GM12878 (cell line): ENCODE data around the gene ATP13A2. TPM values are rescaled to one million over a fixed set of nuclear protein-coding genes. Genes with fewer than 3 reads are reported as not detected.

ENCODE experiments used
- ATAC-seq: fragments of 200-7000 bp; cut with Tn5 transposase; 3 replicates; pipeline ENCODE4 v1.9.1; 2020; ENCODE audit warnings: mild to moderate bottlenecking, moderate library complexity
- BruUV-seq: library from RNA; stranded (reverse); fragments of 400-500 nt; replicated peaks from 2 replicates; lab custom pipeline; 2021; lab: Mats Ljungman, UMichigan
- CTCF ChIA-PET: fragments of 300-600 bp; sonication (Branson Sonifier 250); formaldehyde crosslinking; extraction: SDS; loops from one replicate; lab custom pipeline; 2021; ENCODE audit warnings: inconsistent platforms; lab: Yijun Ruan, JAX
- POLR2A ChIA-PET: fragments of 350-600 bp; formaldehyde crosslinking; extraction: SDS; loops from one replicate; lab custom pipeline; 2021; ENCODE audit warnings: inconsistent platforms; lab: Charles Lee
- RAD21 ChIA-PET: fragments of 300-600 bp; sonication (Branson Sonifier 250); formaldehyde crosslinking; loops from one replicate; lab custom pipeline; 2023; ENCODE audit warnings: antibody characterized with exemption; ENCODE audit not compliant: unreplicated experiment; lab: Charles Lee
- SMC1A ChIA-PET: fragments of 300-600 bp; sonication (Branson Sonifier 250); formaldehyde crosslinking; loops from one replicate; lab custom pipeline; 2023; ENCODE audit not compliant: unreplicated experiment, uncharacterized antibody; lab: Charles Lee
- DNase-seq: peaks from one replicate; pipeline ENCODE4 v3.0.0-alpha.2; 2011; ENCODE audit warnings: low read depth, low spot score
- FAIRE-seq: peaks from 3 replicates; lab custom pipeline; 2011; peaks lifted over from hg19 to GRCh38; lab: Jason Lieb, UNC
- H2AFZ ChIP-seq: 2 replicates; pipeline ENCODE4 v1.6.0; 2011; ENCODE audit warnings: low read depth, low read length, control low read depth; ENCODE audit not compliant: control insufficient read depth
- H3K27ac ChIP-seq: 2 replicates; pipeline ENCODE4 v1.5.1; 2011; ENCODE audit warnings: control low read depth; ENCODE audit not compliant: control insufficient read depth, insufficient read depth
- H3K27me3 ChIP-seq, 2 experiments: replicated peaks in 1 of 2; 2 replicates each; pipeline versions ENCODE4 v1.6.0 to v1.6.1; 2011; ENCODE audit warnings: low read length in 1 of 2; ENCODE audit not compliant: control insufficient read depth in 2 of 2, insufficient read depth in 2 of 2
- H3K36me3 ChIP-seq, 2 experiments: 2 replicates each; pipeline ENCODE4 v1.5.1; 2011; ENCODE audit warnings: low read length in 1 of 2; ENCODE audit not compliant: control insufficient read depth in 2 of 2, insufficient read depth in 2 of 2
- H3K4me1 ChIP-seq: 2 replicates; pipeline ENCODE4 v1.6.1; 2011; ENCODE audit warnings: mild to moderate bottlenecking, low read length, moderate library complexity, mixed read lengths; ENCODE audit not compliant: control insufficient read depth, insufficient read depth
- H3K4me2 ChIP-seq: 2 replicates; pipeline ENCODE4 v1.6.0; 2011; ENCODE audit warnings: control low read depth; ENCODE audit not compliant: control insufficient read depth, insufficient read depth
- H3K4me3 ChIP-seq: fragments of 200-600 bp; sonication (generic); 2 replicates; pipeline ENCODE4 v1.5.1; 2016
- H3K79me2 ChIP-seq: 2 replicates; pipeline ENCODE4 v1.6.0; 2011; ENCODE audit warnings: low read length; ENCODE audit not compliant: control insufficient read depth, insufficient read depth
- H3K9ac ChIP-seq: 2 replicates; pipeline ENCODE4 v1.8.0; 2011; ENCODE audit warnings: low read length, control low read depth, mixed read lengths; ENCODE audit not compliant: control insufficient read depth, insufficient read depth
- H3K9me3 ChIP-seq: replicated peaks from 3 replicates; pipeline ENCODE4 v1.5.1; 2011; ENCODE audit warnings: mild to moderate bottlenecking, low read length; ENCODE audit not compliant: control insufficient read depth, insufficient read depth
- H4K20me1 ChIP-seq: 2 replicates; pipeline ENCODE4 v1.6.0; 2011; ENCODE audit not compliant: control insufficient read depth, insufficient read depth
- HDAC6 ChIP-seq: fragments of 200-600 bp; sonication (generic); IDR thresholded peaks from one replicate; pipeline ENCODE4 v1.8.0; 2017; ENCODE audit warnings: antibody characterized with exemption; ENCODE audit not compliant: unreplicated experiment
- IKZF1 ChIP-seq: fragments of 450-650 bp; conservative IDR thresholded peaks from 2 replicates; pipeline ENCODE4 v1.6.1; 2017; ENCODE audit warnings: antibody characterized with exemption, mild to moderate bottlenecking
- KLF5 ChIP-seq: fragments of 450-650 bp; IDR thresholded peaks from 2 replicates; pipeline ENCODE4 v1.6.1; 2014; ENCODE audit warnings: mild to moderate bottlenecking; ENCODE audit not compliant: partially characterized antibody
- MYC ChIP-seq: IDR thresholded peaks from 2 replicates; pipeline ENCODE4 v1.6.1; 2011; ENCODE audit warnings: mild to moderate bottlenecking, low read length, moderate library complexity, inconsistent platforms; ENCODE audit not compliant: insufficient read depth, insufficient replicate concordance, insufficient read length, severe bottlenecking
- NR2C1 ChIP-seq: fragments of 450-650 bp; IDR thresholded peaks from 2 replicates; pipeline ENCODE4 v1.6.1; 2017; ENCODE audit warnings: antibody characterized with exemption, mild to moderate bottlenecking, moderate library complexity
- POU2F2 ChIP-seq: IDR thresholded peaks from 3 replicates; pipeline ENCODE4 v1.6.1; 2011; ENCODE audit warnings: low read depth, mild to moderate bottlenecking, low read length, borderline replicate concordance
- RELA ChIP-seq: fragments of 450-650 bp; IDR thresholded peaks from 2 replicates; pipeline ENCODE4 v1.8.0; 2014; ENCODE audit warnings: borderline replicate concordance; ENCODE audit not compliant: partially characterized antibody
- SUZ12 ChIP-seq: fragments of 200-600 bp; sonication (generic); IDR thresholded peaks from one replicate; pipeline ENCODE4 v1.6.1; 2018; ENCODE audit warnings: antibody characterized with exemption, mild to moderate bottlenecking; ENCODE audit not compliant: unreplicated experiment
- ZBTB33 ChIP-seq: fragments of 450-650 bp; IDR thresholded peaks from 2 replicates; pipeline ENCODE4 v1.6.1; 2017; ENCODE audit warnings: mild to moderate bottlenecking
- ZSCAN29 ChIP-seq: fragments of 450-650 bp; IDR thresholded peaks from 2 replicates; pipeline ENCODE4 v1.6.1; 2017; ENCODE audit warnings: mild to moderate bottlenecking, moderate library complexity
- in situ Hi-C: fragments of 300-500 bp; cut with MboI; formaldehyde crosslinking; loops from 9 replicates; pipeline ENCODE4 v1.14.3; 2018; ENCODE audit warnings: mixed read lengths
- intact Hi-C: fragments of 100-400 bp; cut with micrococcal nuclease; formaldehyde crosslinking; loops from one replicate; pipeline ENCODE4 v1.14.2; 2022; ENCODE audit not compliant: unreplicated experiment
- polyA plus RNA-seq, 11 experiments: library from polyadenylated mRNA; depleted of rRNA in 4 of 11; unstranded in 6 of 11; stranded (reverse) in 5 of 11; fragments of >200 nt; fragmentation: Nextera tagmentation in 4 of 11; fragmentation: Illumina TruSeq in 1 of 11; extraction: Ambion mirVana in 4 of 11; extraction: Trizol in 1 of 11; gene quantifications; 1 replicate in 1 of 11; 2 replicates in 10 of 11; pipeline versions ENCODE4 v1.2.1 to v1.2.3, GENCODE V29; 2011 to 2016; ENCODE audit warnings: inconsistent platforms in 2 of 11, missing spikeins in 2 of 11, low read depth in 1 of 11
- total RNA-seq, 4 experiments: library from RNA; depleted of rRNA in 3 of 4; stranded (reverse); fragments of >200 nt in 3 of 4; fragmentation: Illumina TruSeq in 1 of 4; extraction: Trizol in 1 of 4; gene quantifications; 2 replicates each; pipeline versions ENCODE4 v1.2.1 to v1.2.3, GENCODE V29; 2013 to 2021
- TF ChIP-seq, protein P1 (sequence below): fragments of 150-350 bp; IDR thresholded peaks from 2 replicates; pipeline ENCODE4 v1.6.1; 2016; ENCODE audit warnings: low read depth, low read length
- TF ChIP-seq, protein P2 (sequence below): fragments of 450-650 bp; IDR thresholded peaks from 2 replicates; pipeline ENCODE4 v1.6.1; 2017; ENCODE audit warnings: borderline replicate concordance

Gene ATP13A2
- total and polyA plus RNA-seq, 10 of the 15 experiments (the other 5 are each of a cell fraction or from before 2014, with no cell fraction given), result 0.24 to 30.5 (median 8.0) TPM

GRCh38 chr1:17052641-17053040 is 40.9 kb upstream of the ATP13A2 start:
- H3K4me1 ChIP-seq, result no peaks in the 10 kb centered on the region; the same call in 1 of the 2 replicates
- ChIA-PET SMC1A (no interaction called here), POLR2A (no interaction called here), RAD21 (no interaction called here), CTCF (interaction anchor here (1.2 kb wide), 1 partner anchor 92 kb away, joined by 3 read pairs; no protein-coding TSS in a partner anchor)
- no peak overlapping the region for H2AFZ ChIP-seq
- H3K27ac ChIP-seq, result peak overlapping the region; percentile 80
- ATAC-seq, result no peak
- peak overlapping the region; percentile 96 for H3K4me3 ChIP-seq
- no peak for FAIRE-seq
- no peaks in the 10 kb centered on the region for H3K9me3 ChIP-seq
- no peak for DNase-seq
- in situ Hi-C loops (no loop called here), intact Hi-C loops (loop anchor here (10.0 kb wide), 1 partner anchor 222 kb away; no protein-coding TSS in a partner anchor)
- BruUV-seq, result no TSS peak
- H3K79me2 ChIP-seq, result peaks cover 31% of the 10 kb centered on the region
- H3K4me2 ChIP-seq, result peak overlapping the region; percentile 72
- no peaks in the 10 kb centered on the region for H3K27me3 ChIP-seq
- H4K20me1 ChIP-seq, result no peaks in the 10 kb centered on the region
- H3K36me3 ChIP-seq, result peaks cover 0 to 2% of the 10 kb centered on the region in 2 experiments; a peak in 1 of 4 replicates
- peak overlapping the region; percentile 92 for H3K9ac ChIP-seq
- TF ChIP-seq, protein P1, sequence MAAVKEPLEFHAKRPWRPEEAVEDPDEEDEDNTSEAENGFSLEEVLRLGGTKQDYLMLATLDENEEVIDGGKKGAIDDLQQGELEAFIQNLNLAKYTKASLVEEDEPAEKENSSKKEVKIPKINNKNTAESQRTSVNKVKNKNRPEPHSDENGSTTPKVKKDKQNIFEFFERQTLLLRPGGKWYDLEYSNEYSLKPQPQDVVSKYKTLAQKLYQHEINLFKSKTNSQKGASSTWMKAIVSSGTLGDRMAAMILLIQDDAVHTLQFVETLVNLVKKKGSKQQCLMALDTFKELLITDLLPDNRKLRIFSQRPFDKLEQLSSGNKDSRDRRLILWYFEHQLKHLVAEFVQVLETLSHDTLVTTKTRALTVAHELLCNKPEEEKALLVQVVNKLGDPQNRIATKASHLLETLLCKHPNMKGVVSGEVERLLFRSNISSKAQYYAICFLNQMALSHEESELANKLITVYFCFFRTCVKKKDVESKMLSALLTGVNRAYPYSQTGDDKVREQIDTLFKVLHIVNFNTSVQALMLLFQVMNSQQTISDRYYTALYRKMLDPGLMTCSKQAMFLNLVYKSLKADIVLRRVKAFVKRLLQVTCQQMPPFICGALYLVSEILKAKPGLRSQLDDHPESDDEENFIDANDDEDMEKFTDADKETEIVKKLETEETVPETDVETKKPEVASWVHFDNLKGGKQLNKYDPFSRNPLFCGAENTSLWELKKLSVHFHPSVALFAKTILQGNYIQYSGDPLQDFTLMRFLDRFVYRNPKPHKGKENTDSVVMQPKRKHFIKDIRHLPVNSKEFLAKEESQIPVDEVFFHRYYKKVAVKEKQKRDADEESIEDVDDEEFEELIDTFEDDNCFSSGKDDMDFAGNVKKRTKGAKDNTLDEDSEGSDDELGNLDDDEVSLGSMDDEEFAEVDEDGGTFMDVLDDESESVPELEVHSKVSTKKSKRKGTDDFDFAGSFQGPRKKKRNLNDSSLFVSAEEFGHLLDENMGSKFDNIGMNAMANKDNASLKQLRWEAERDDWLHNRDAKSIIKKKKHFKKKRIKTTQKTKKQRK, result no peak
- TF ChIP-seq ZBTB33 (no peak), RELA (no peak), MYC (no peak), HDAC6 (no peak), IKZF1 (no peak), SUZ12 (no peak), KLF5 (no peak), ZSCAN29 (no peak), POU2F2 (no peak), NR2C1 (no peak)
- TF ChIP-seq, protein P2, sequence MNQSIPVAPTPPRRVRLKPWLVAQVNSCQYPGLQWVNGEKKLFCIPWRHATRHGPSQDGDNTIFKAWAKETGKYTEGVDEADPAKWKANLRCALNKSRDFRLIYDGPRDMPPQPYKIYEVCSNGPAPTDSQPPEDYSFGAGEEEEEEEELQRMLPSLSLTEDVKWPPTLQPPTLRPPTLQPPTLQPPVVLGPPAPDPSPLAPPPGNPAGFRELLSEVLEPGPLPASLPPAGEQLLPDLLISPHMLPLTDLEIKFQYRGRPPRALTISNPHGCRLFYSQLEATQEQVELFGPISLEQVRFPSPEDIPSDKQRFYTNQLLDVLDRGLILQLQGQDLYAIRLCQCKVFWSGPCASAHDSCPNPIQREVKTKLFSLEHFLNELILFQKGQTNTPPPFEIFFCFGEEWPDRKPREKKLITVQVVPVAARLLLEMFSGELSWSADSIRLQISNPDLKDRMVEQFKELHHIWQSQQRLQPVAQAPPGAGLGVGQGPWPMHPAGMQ, result no peak
